Skeletal muscle tissue (tissue), 4 donors: ENCODE results near the gene ZNF581. TPM values are rescaled to one million over a fixed set of nuclear protein-coding genes. Genes with fewer than 3 reads are reported as not detected.

Source experiments
- H3K27ac ChIP-seq: one replicate; pipeline ENCODE4 v1.7.0; 2013; ENCODE audit warnings: mild to moderate bottlenecking, low read depth, low read length, inconsistent platforms
- H3K27me3 ChIP-seq, 3 donors: one replicate each; pipeline ENCODE4 v1.7.0; 2013; ENCODE audit warnings: low read length in 3 of 3; ENCODE audit not compliant: control insufficient read depth in 3 of 3, insufficient read depth in 3 of 3
- H3K36me3 ChIP-seq, 3 donors: one replicate each; pipeline ENCODE4 v1.7.0; 2013; ENCODE audit warnings: low read length in 3 of 3; ENCODE audit not compliant: control insufficient read depth in 3 of 3, insufficient read depth in 3 of 3
- H3K4me1 ChIP-seq, 3 donors: one replicate each; pipeline ENCODE4 v1.7.0; 2013; ENCODE audit warnings: low read length in 3 of 3, mild to moderate bottlenecking in 3 of 3; ENCODE audit not compliant: control insufficient read depth in 3 of 3, insufficient read depth in 3 of 3
- H3K4me3 ChIP-seq, 3 donors: one replicate each; pipeline ENCODE4 v1.7.0; 2013; ENCODE audit warnings: low read length in 3 of 3
- H3K9ac ChIP-seq, 3 donors: one replicate each; pipeline ENCODE4 v1.7.0; 2013; ENCODE audit warnings: low read length in 3 of 3, mild to moderate bottlenecking in 3 of 3, moderate library complexity in 2 of 3, low read depth in 1 of 3
- H3K9me3 ChIP-seq, 3 donors: one replicate each; pipeline ENCODE4 v1.7.0; 2013; ENCODE audit warnings: low read length in 3 of 3; ENCODE audit not compliant: control insufficient read depth in 3 of 3
- total RNA-seq: library from RNA; depleted of rRNA; stranded (reverse); fragments of >200 nt; gene quantifications from one replicate; pipeline ENCODE4 v1.2.3, GENCODE V29; 2014
- donor health status: Osteomylitis.

Gene ZNF581
- total RNA-seq, 1 donor from 2014 or later = 17.2 TPM

- no peaks in the 10 kb centered on the region for H3K27me3 ChIP-seq
- peak overlapping the region; percentile 98 for H3K27ac ChIP-seq
- no peaks in the 10 kb centered on the region for H3K9me3 ChIP-seq
- peaks cover 5 to 11% (median 10%) of the 10 kb centered on the region in 3 donors for H3K36me3 ChIP-seq
- peak overlapping the region; percentile 72 to 79 (median 77) for H3K4me3 ChIP-seq
- H3K4me1 ChIP-seq = peaks cover 17 to 22% (median 19%) of the 10 kb centered on the region in 3 donors
- peak overlapping the region; percentile 75 to 87 (median 77) for H3K9ac ChIP-seq
Measured at GRCh38 chr19:55600662-55601028, 42.8 kb upstream of the ZNF581 start.

- Histone ChIP-seq H3K9me3 (no peaks in the 10 kb centered on the region), H3K9ac (peak overlapping the region; percentile 75 to 87 (median 77)), H3K27ac (peak overlapping the region; percentile 98), H3K36me3 (peaks cover 4 to 7% (median 6%) of the 10 kb centered on the region in 3 donors), H3K4me1 (peaks cover 18 to 23% (median 18%) of the 10 kb centered on the region in 3 donors), H3K27me3 (no peaks in the 10 kb centered on the region), H3K4me3 (peak overlapping the region; percentile 72 to 79 (median 77))
Measured at GRCh38 chr19:55601084-55601483, 42.4 kb upstream of the ZNF581 start.

GRCh38 chr19:55602104-55603001 is 41.1 kb upstream of the ZNF581 start:
- Histone ChIP-seq H3K27ac (no peak overlapping the region), H3K9me3 (no peaks in the 10 kb centered on the region), H3K36me3 (peaks cover 0 to 4% (median 1%) of the 10 kb centered on the region in 3 donors), H3K9ac (no peak overlapping the region), H3K4me3 (no peak overlapping the region), H3K27me3 (no peaks in the 10 kb centered on the region), H3K4me1 (peaks cover 26 to 34% (median 31%) of the 10 kb centered on the region in 3 donors)

GRCh38 chr19:55603115-55603514 is 40.3 kb upstream of the ZNF581 start:
- no peaks in the 10 kb centered on the region for H3K9me3 ChIP-seq
- H3K36me3 ChIP-seq = peaks cover 0 to 4% (median 2%) of the 10 kb centered on the region in 3 donors
- H3K27ac ChIP-seq = no peak overlapping the region
- no peak overlapping the region for H3K9ac ChIP-seq
- no peaks in the 10 kb centered on the region for H3K27me3 ChIP-seq
- H3K4me1 ChIP-seq = peaks cover 34 to 35% (median 34%) of the 10 kb centered on the region in 3 donors
- no peak overlapping the region for H3K4me3 ChIP-seq

GRCh38 chr19:55603581-55604292 is 39.7 kb upstream of the ZNF581 start:
- H3K4me1 ChIP-seq = peaks cover 31 to 35% (median 32%) of the 10 kb centered on the region in 3 donors
- no peak overlapping the region for H3K27ac ChIP-seq
- no peak overlapping the region for H3K4me3 ChIP-seq

GRCh38 chr19:55605207-55605636 is 38.2 kb upstream of the ZNF581 start:
- no peaks in the 10 kb centered on the region for H3K9me3 ChIP-seq
- peak overlapping the region; percentile 75 to 79 (median 76) for H3K4me3 ChIP-seq
- H3K4me1 ChIP-seq = peaks cover 33 to 44% (median 39%) of the 10 kb centered on the region in 3 donors
- H3K27me3 ChIP-seq = no peaks in the 10 kb centered on the region
- peaks cover 0 to 18% (median 17%) of the 10 kb centered on the region in 3 donors for H3K36me3 ChIP-seq
- peak overlapping the region; percentile 92 for H3K27ac ChIP-seq
- H3K9ac ChIP-seq = peak overlapping the region in 2 of 3 donors; percentile 51 to 99

More at GRCh38 chr19:55603581-55604292, 39.7 kb upstream of the ZNF581 start:
- Histone ChIP-seq H3K9ac (no peak overlapping the region), H3K36me3 (peaks cover 0 to 7% (median 4%) of the 10 kb centered on the region in 3 donors), H3K9me3 (no peaks in the 10 kb centered on the region), H3K27me3 (no peaks in the 10 kb centered on the region)

GRCh38 chr19:55605637-55606470 is 37.6 kb upstream of the ZNF581 start, which contains the start of gene ZNF865:
ZNF865 (plus strand) TSS chr19:55605647; CDS start chr19:55613619, 7,972 bp downstream.
- peak within 1 kb of the TSS; percentile 92 for H3K27ac ChIP-seq
- H3K27me3 ChIP-seq = no peaks in the 10 kb centered on the region
- H3K4me3 ChIP-seq = peak within 1 kb of the TSS; percentile 92 to 97 (median 93)
- H3K9ac ChIP-seq = peak within 1 kb of the TSS; percentile 96 to 99 (median 98)
- H3K9me3 ChIP-seq = no peaks in the 10 kb centered on the region
- H3K4me1 ChIP-seq = peaks cover 37 to 47% (median 41%) of the 10 kb centered on the region in 3 donors
- peaks cover 3 to 18% (median 17%) of the 10 kb centered on the region in 3 donors for H3K36me3 ChIP-seq

GRCh38 chr19:55606471-55606787 is 37.0 kb upstream of the ZNF581 start:
- peaks cover 37 to 47% (median 41%) of the 10 kb centered on the region in 3 donors for H3K4me1 ChIP-seq
- H3K27ac ChIP-seq = peak overlapping the region; percentile 92
- H3K27me3 ChIP-seq = no peaks in the 10 kb centered on the region
- H3K4me3 ChIP-seq = peak overlapping the region; percentile 92 to 97 (median 93)
- peaks cover 3 to 18% (median 17%) of the 10 kb centered on the region in 3 donors for H3K36me3 ChIP-seq
- peak overlapping the region; percentile 96 to 99 (median 98) for H3K9ac ChIP-seq
- no peaks in the 10 kb centered on the region for H3K9me3 ChIP-seq

- Histone ChIP-seq H3K9me3 (no peaks in the 10 kb centered on the region), H3K9ac (peak overlapping the region; percentile 96 to 99 (median 98)), H3K4me3 (peak overlapping the region; percentile 92 to 97 (median 93)), H3K36me3 (peaks cover 3 to 18% (median 17%) of the 10 kb centered on the region in 3 donors), H3K27me3 (no peaks in the 10 kb centered on the region), H3K27ac (peak overlapping the region; percentile 92), H3K4me1 (peaks cover 40 to 51% (median 45%) of the 10 kb centered on the region in 3 donors)
Measured at GRCh38 chr19:55606817-55607216, 36.6 kb upstream of the ZNF581 start.
